Fibroblast of lung (primary cell): Measurements from ENCODE around the gene KLHL3. TPM values are rescaled to one million over a fixed set of nuclear protein-coding genes. Genes with fewer than 3 reads are reported as not detected.

ENCODE experiments used
- DNase-seq, 2 donors: peaks; one replicate each; pipeline versions ENCODE4 v3.0.0 to v3.0.0-alpha.2; 2010; ENCODE audit warnings: low read depth in 2 of 2
- H2AFZ ChIP-seq: 2 replicates; pipeline ENCODE4 v1.5.1; 2012; ENCODE audit warnings: low read length, control low read depth, inconsistent platforms
- H3K27ac ChIP-seq: 2 replicates; pipeline ENCODE4 v1.5.1; 2011; ENCODE audit warnings: low read length, control low read depth; ENCODE audit not compliant: insufficient read depth
- H3K27me3 ChIP-seq: 2 replicates; pipeline ENCODE4 v1.5.1; 2011; ENCODE audit warnings: mild to moderate bottlenecking, low read length; ENCODE audit not compliant: control insufficient read depth, insufficient read depth
- H3K36me3 ChIP-seq: 2 replicates; pipeline ENCODE4 v1.5.1; 2011; ENCODE audit warnings: low read length; ENCODE audit not compliant: control insufficient read depth, insufficient read depth
- H3K4me1 ChIP-seq: 2 replicates; pipeline ENCODE4 v1.5.1; 2011; ENCODE audit warnings: low read length; ENCODE audit not compliant: control insufficient read depth, insufficient read depth; ENCODE audit errors: extremely low read depth
- H3K4me2 ChIP-seq: 2 replicates; pipeline ENCODE4 v1.5.1; 2011; ENCODE audit warnings: low read length, control low read depth; ENCODE audit not compliant: insufficient read depth; ENCODE audit errors: extremely low read depth
- H3K4me3 ChIP-seq, 4 experiments: fragments of 200-600 bp in 1 of 4; sonication (generic) in 1 of 4; replicated peaks in 1 of 4; 2 replicates each; pipeline ENCODE4 v1.5.1; 2011 to 2016; ENCODE audit warnings: low read length in 4 of 4, low read depth in 3 of 4, mild to moderate bottlenecking in 3 of 4, control low read depth in 2 of 4, inconsistent platforms in 1 of 4, mixed read lengths in 1 of 4; ENCODE audit not compliant: insufficient read depth in 1 of 4; ENCODE audit errors: control extremely low read depth in 1 of 4
- H3K79me2 ChIP-seq: 2 replicates; pipeline ENCODE4 v1.5.1; 2012; ENCODE audit warnings: mild to moderate bottlenecking, low read length, inconsistent platforms; ENCODE audit not compliant: control insufficient read depth, insufficient read depth
- H3K9ac ChIP-seq: 2 replicates; pipeline ENCODE4 v1.5.1; 2011; ENCODE audit warnings: mild to moderate bottlenecking, low read length, control low read depth; ENCODE audit not compliant: insufficient read depth
- H3K9me3 ChIP-seq: 2 replicates; pipeline ENCODE4 v1.5.1; 2012; ENCODE audit warnings: low read depth, low read length; ENCODE audit not compliant: control insufficient read depth, insufficient read depth
- H4K20me1 ChIP-seq: 2 replicates; pipeline ENCODE4 v1.5.1; 2011; ENCODE audit warnings: low read length; ENCODE audit not compliant: control insufficient read depth, insufficient read depth; ENCODE audit errors: extremely low read depth
- EZH2 ChIP-seq: IDR thresholded peaks from 2 replicates; pipeline ENCODE4 v1.5.1; 2012; ENCODE audit warnings: low read length, control low read depth, mild to moderate bottlenecking; ENCODE audit errors: missing control alignments
- polyA plus RNA-seq, 2 donors: library from polyadenylated mRNA; depleted of rRNA in 1 of 2; stranded (reverse) in 1 of 2; unstranded in 1 of 2; fragments of >200 nt; gene quantifications; 2 replicates each; pipeline ENCODE4 v1.2.1, GENCODE V29; 2011 to 2012; ENCODE audit warnings: missing spikeins in 1 of 2
- total RNA-seq: library from RNA; depleted of rRNA; stranded (reverse); fragments of >200 nt; gene quantifications from 2 replicates; pipeline ENCODE4 v1.2.1, GENCODE V29; 2014
- TF ChIP-seq, protein P1 (sequence below), 2 donors: IDR thresholded peaks in 1 of 2; conservative IDR thresholded peaks in 1 of 2; 1 replicate in 1 of 2; 2 replicates in 1 of 2; pipeline ENCODE4 v1.5.1; 2011 to 2012; ENCODE audit warnings: low read length in 2 of 2, control low read depth in 1 of 2, inconsistent platforms in 1 of 2, low read depth in 1 of 2, mild to moderate bottlenecking in 1 of 2

Gene KLHL3
- total and polyA plus RNA-seq, 2 donors (not counting 1 experiment from before 2014, with no cell fraction given), result 0.60 to 2.3 TPM

DNA sequence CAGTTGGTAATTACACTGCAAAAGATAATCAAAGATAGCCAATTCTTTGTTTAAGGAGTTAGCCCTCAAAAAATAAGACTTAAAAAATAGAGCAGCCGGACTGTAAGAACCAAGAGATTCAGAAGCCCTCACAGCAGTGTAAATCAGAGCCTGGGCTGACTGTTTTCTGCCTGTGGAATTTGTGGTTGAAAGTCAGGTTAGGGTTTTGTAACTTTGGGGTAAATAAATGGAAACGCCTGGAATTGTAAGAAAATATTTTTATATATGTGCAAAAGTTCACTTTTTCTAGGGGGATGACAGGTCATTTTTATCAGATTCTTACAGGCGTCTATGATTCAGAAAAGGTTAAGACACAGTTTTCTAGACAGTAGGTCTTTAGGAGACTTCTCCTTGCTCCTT is 35.6 kb downstream of the KLHL3 start:
- no peak overlapping the region for H3K4me2 ChIP-seq

DNA sequence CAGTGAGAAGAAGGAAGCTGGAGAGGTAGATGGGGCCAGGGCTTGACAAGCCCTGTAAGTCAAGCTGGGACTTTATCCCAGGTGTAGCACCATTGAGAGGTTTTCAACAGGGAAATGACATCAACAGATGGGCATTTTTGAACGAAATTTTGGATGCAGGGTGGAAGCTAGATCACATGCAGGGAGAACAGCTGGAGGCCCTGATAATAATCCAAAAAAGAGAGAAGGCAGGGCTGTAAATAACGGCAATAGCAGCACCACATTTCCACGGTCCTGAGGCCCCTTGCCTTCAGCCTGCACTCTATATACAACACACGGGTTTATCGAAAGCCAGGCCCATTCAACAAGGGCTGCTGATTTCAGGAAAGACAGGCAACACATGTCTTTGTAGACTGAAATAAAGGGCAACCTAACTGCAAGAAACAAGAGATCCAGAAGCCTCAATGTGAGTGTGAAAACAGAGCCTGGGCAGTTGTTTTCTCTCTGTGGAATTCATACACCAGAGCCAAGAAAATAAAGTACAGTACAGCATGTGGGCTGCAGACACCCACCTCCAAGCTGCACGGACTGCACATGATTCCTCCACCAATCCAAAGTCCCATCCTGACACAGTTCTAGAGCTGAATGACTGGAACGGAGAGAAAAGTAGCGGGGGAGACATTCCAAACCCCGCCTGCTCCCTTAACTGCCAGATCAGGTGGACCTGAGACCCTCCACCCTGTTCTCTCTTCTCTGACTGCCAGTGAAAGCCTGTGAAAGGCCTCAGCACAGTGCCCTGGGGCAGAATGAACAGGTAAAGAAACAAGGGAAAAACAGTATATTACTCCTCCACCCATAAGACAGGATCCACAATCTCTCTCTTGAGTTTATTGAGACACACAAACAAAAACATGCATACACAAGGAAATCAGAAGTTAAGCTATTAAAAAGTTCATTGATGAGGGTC is 36.3 kb downstream of the KLHL3 start:
- TF ChIP-seq EZH2, result no peak
- TF ChIP-seq, protein P1, sequence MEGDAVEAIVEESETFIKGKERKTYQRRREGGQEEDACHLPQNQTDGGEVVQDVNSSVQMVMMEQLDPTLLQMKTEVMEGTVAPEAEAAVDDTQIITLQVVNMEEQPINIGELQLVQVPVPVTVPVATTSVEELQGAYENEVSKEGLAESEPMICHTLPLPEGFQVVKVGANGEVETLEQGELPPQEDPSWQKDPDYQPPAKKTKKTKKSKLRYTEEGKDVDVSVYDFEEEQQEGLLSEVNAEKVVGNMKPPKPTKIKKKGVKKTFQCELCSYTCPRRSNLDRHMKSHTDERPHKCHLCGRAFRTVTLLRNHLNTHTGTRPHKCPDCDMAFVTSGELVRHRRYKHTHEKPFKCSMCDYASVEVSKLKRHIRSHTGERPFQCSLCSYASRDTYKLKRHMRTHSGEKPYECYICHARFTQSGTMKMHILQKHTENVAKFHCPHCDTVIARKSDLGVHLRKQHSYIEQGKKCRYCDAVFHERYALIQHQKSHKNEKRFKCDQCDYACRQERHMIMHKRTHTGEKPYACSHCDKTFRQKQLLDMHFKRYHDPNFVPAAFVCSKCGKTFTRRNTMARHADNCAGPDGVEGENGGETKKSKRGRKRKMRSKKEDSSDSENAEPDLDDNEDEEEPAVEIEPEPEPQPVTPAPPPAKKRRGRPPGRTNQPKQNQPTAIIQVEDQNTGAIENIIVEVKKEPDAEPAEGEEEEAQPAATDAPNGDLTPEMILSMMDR (conservative IDR thresholded peaks at IDR 0.05 in 1 of 2, IDR thresholded peaks at IDR 0.05 in 1 of 2; ENCODE audit: low read depth in 1 of 2, low read length in 2 of 2), result no peak
- DNase-seq, result peak in 1 of 2 donors; percentile 33
- no peaks in the 10 kb centered on the region for H4K20me1 ChIP-seq

More for the DNA sequence above, 35.6 kb downstream of the KLHL3 start:
- Histone ChIP-seq H3K9me3 (no peaks in the 10 kb centered on the region), H3K27me3 (no peaks in the 10 kb centered on the region), H3K4me1 (no peaks in the 10 kb centered on the region), H2AFZ (no peak overlapping the region), H3K9ac (no peak overlapping the region), H3K27ac (no peak overlapping the region), H3K79me2 (no peaks in the 10 kb centered on the region), H3K4me3 (no peak overlapping the region), H4K20me1 (no peaks in the 10 kb centered on the region), H3K36me3 (no peaks in the 10 kb centered on the region)
- TF ChIP-seq EZH2, result no peak
- TF ChIP-seq, protein P1 (conservative IDR thresholded peaks at IDR 0.05 in 1 of 2, IDR thresholded peaks at IDR 0.05 in 1 of 2; ENCODE audit: low read depth in 1 of 2, low read length in 2 of 2), result no peak
- peak; percentile 10 to 40 for DNase-seq

DNA sequence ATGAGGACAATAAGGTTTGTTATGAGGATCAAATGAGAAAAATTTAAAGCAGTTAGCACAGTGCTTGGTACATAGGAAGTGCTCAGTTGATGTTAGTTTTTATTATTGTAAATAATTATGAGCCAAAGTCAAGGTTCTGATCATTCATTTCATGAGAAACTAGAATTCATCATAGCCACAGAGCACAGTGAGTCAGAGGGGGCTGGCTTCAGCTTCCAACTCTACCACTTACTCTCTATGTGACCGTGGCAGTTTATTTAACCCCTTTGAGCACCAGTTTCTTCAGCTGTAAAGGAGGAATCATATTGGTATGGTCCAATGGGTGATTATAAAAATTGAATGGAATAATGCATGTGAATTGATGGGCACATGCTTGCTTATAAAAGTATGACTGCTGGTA is 39.4 kb downstream of the KLHL3 start:
- H3K4me1 ChIP-seq, result no peaks in the 10 kb centered on the region
- no peaks in the 10 kb centered on the region for H3K9me3 ChIP-seq
- no peak overlapping the region for H3K27ac ChIP-seq
- TF ChIP-seq EZH2, result no peak
- TF ChIP-seq, protein P1 (conservative IDR thresholded peaks at IDR 0.05 in 1 of 2, IDR thresholded peaks at IDR 0.05 in 1 of 2; ENCODE audit: low read depth in 1 of 2, low read length in 2 of 2), result no peak
- no peak overlapping the region for H2AFZ ChIP-seq
- DNase-seq, result peak; percentile 15 to 68
- no peaks in the 10 kb centered on the region for H3K36me3 ChIP-seq
- no peak overlapping the region for H3K9ac ChIP-seq
- no peaks in the 10 kb centered on the region for H4K20me1 ChIP-seq
- H3K27me3 ChIP-seq, result no peaks in the 10 kb centered on the region
- H3K79me2 ChIP-seq, result no peaks in the 10 kb centered on the region
- H3K4me3 ChIP-seq, result no peak overlapping the region
- no peak overlapping the region for H3K4me2 ChIP-seq

More for the DNA sequence above, 36.3 kb downstream of the KLHL3 start:
- H3K79me2 ChIP-seq, result no peaks in the 10 kb centered on the region
- H3K4me2 ChIP-seq, result no peak overlapping the region
- H3K4me3 ChIP-seq, result no peak overlapping the region
- H3K36me3 ChIP-seq, result no peaks in the 10 kb centered on the region
- no peaks in the 10 kb centered on the region for H3K27me3 ChIP-seq
- H3K9me3 ChIP-seq, result no peaks in the 10 kb centered on the region
- no peak overlapping the region for H2AFZ ChIP-seq
- H3K4me1 ChIP-seq, result no peaks in the 10 kb centered on the region
- H3K9ac ChIP-seq, result no peak overlapping the region
- H3K27ac ChIP-seq, result no peak overlapping the region
